Small intestine (tissue), 7 donors: Measurements from ENCODE around the gene LMOD2. TPM values are rescaled to one million over a fixed set of nuclear protein-coding genes. Genes with fewer than 3 reads are reported as not detected.

Experiments used
- DNase-seq, 2 donors: peaks; one replicate each; pipeline versions ENCODE4 v3.0.0 to v3.0.0-alpha.2; 2013
- FAIRE-seq: peaks from 2 replicates; lab custom pipeline; 2012; peaks lifted over from hg19 to GRCh38; lab: Jason Lieb, UNC
- H3K27ac ChIP-seq, 3 donors: one replicate each; pipeline ENCODE4 v1.5.1; 2013; ENCODE audit warnings: low read length in 2 of 3, mild to moderate bottlenecking in 2 of 3, control low read depth in 1 of 3, inconsistent platforms in 1 of 3, low read depth in 1 of 3, moderate library complexity in 1 of 3
- H3K27me3 ChIP-seq, 3 donors: one replicate each; pipeline ENCODE4 v1.6.1; 2013; ENCODE audit warnings: low read length in 3 of 3, inconsistent platforms in 1 of 3; ENCODE audit not compliant: control insufficient read depth in 3 of 3, insufficient read depth in 3 of 3
- H3K36me3 ChIP-seq, 3 donors: one replicate each; pipeline ENCODE4 v1.6.1; 2013; ENCODE audit warnings: low read length in 3 of 3, inconsistent platforms in 1 of 3, low read depth in 1 of 3, mild to moderate bottlenecking in 1 of 3, moderate library complexity in 1 of 3; ENCODE audit not compliant: control insufficient read depth in 3 of 3, insufficient read depth in 2 of 3
- H3K4me1 ChIP-seq, 3 donors: one replicate each; pipeline ENCODE4 v1.6.1; 2013; ENCODE audit warnings: low read length in 2 of 3, inconsistent platforms in 1 of 3, low read depth in 1 of 3, mild to moderate bottlenecking in 1 of 3, moderate library complexity in 1 of 3; ENCODE audit not compliant: control insufficient read depth in 3 of 3, insufficient read depth in 2 of 3
- H3K4me3 ChIP-seq, 3 donors: one replicate each; pipeline ENCODE4 v1.5.1; 2013; ENCODE audit warnings: low read length in 3 of 3, control low read depth in 1 of 3, inconsistent platforms in 1 of 3, low read depth in 1 of 3, mild to moderate bottlenecking in 1 of 3, moderate library complexity in 1 of 3
- H3K9me3 ChIP-seq, 2 donors: one replicate each; pipeline ENCODE4 v1.6.1; 2013; ENCODE audit warnings: low read depth in 1 of 2, low read length in 1 of 2; ENCODE audit not compliant: control insufficient read depth in 2 of 2, insufficient read depth in 1 of 2
- WGBS, 3 donors: extraction: QIAGEN DNeasy Blood & Tissue Kit; methylation state at CpG; one replicate each; pipeline ENCODE4 v1.1.7; 2013; 5-methylcytosine and 5-hydroxymethylcytosine counted together
- polyA plus RNA-seq, 4 donors: library from polyadenylated mRNA; stranded (reverse) in 3 of 4; unstranded in 1 of 4; fragments of 200-250 nt in 3 of 4; fragments of 120-200 nt in 1 of 4; gene quantifications; one replicate each; pipeline versions ENCODE4 v1.2.1 to v1.2.3, GENCODE V29; 2013
- donor health status: healthy with polysubstance abuse.
- donor health status: control.
- donor health status: control.
- donor health status: Bipolar disorder and iron deficiency.
- donor health status: healthy.

LMOD2 gene
- polyA plus RNA-seq, 4 donors, result 0.04 to 1.6 (median 0.42) TPM

DNA sequence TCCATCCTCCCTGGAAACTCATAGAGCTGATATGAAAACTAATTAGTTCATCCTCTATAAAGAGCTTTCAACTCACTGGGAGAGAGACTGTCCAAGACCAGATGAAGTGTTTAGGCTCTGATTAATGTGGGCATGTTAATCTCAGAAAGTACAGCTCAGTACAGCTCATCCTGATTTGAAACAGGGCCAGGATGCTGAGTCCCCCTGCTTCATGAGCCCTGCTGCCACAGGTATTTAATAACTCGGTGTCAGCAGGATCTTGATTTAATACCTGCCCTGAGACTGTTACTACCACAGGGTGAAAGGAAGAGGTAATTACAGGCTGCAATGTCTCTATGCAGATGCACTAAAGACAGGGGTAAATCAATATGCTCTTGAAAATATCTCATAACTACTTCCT lies 10.8 kb downstream of the LMOD2 start:
- WGBS, 3 donors, result 48 to 83% (median 54%) methylated on average over 1 of the region's 1 CpG
- Histone ChIP-seq H3K27me3 (no peaks in the 10 kb centered on the region), H3K4me3 (no peak overlapping the region), H3K36me3 (no peaks in the 10 kb centered on the region), H3K27ac (no peak overlapping the region), H3K4me1 (no peaks in the 10 kb centered on the region), H3K9me3 (no peaks in the 10 kb centered on the region)
- DNase-seq, result no peak
- no peak for FAIRE-seq

DNA sequence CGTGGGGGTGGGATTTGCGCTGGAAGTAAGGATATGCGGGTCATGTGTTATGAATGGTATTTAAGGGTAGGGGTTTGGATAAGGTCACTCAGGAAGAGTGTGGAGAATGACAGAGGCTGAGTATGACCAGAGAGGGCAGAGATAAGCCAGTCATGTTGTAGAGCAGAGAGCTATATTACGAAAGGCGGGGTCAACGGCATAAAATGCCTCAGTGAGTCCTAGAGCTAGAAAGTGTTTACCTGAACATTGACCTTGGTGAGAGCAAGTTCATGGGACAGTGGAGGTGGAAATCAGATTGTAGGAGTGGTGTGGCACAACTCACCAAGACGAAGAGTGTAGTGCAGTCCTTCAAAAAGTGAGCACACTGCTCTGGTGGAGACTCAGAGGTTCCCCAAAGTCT lies 13.8 kb downstream of the LMOD2 start:
- Histone ChIP-seq H3K9me3 (no peaks in the 10 kb centered on the region), H3K27ac (no peak overlapping the region), H3K4me3 (no peak overlapping the region), H3K27me3 (no peaks in the 10 kb centered on the region), H3K4me1 (no peaks in the 10 kb centered on the region), H3K36me3 (no peaks in the 10 kb centered on the region)
- DNase-seq, result no peak
- 90 to 94% (median 90%) methylated on average over 7 of the region's 7 CpGs for WGBS, 3 donors
- FAIRE-seq, result no peak

DNA sequence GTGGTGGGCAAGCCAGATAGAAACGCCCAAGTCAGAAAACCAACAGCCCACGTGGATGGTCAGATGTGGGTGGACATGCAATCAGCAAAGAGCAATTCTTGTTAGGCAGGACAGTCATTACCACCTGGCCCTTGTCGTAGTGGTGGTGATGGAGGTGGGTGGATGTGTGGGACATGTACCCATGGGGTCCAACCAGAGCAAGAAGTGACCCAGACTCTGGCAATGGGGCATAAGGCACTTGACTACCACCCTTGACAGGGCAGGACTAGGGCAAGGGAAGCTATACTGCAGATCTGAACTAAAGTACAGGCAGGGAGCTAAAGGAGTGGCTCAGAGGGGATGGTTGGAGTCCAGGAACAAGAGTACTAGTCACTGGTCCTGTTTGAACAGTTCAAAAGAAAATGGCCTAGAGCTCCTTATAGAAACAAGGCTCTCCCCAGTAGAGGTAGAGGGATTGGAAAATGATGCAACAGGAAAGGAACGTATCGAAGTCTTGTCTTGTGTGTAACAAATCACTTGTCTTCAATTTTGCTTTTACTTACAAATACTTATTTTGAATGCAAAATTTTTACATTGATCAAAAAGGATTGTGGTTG lies 17.6 kb downstream of the LMOD2 start:
- Histone ChIP-seq H3K36me3 (no peaks in the 10 kb centered on the region), H3K27ac (no peak overlapping the region), H3K27me3 (no peaks in the 10 kb centered on the region), H3K9me3 (no peaks in the 10 kb centered on the region), H3K4me3 (no peak overlapping the region), H3K4me1 (no peaks in the 10 kb centered on the region)
- WGBS, 3 donors, result 90 to 92% (median 91%) methylated on average over 5 of the region's 5 CpGs
- FAIRE-seq, result no peak
- no peak for DNase-seq

DNA sequence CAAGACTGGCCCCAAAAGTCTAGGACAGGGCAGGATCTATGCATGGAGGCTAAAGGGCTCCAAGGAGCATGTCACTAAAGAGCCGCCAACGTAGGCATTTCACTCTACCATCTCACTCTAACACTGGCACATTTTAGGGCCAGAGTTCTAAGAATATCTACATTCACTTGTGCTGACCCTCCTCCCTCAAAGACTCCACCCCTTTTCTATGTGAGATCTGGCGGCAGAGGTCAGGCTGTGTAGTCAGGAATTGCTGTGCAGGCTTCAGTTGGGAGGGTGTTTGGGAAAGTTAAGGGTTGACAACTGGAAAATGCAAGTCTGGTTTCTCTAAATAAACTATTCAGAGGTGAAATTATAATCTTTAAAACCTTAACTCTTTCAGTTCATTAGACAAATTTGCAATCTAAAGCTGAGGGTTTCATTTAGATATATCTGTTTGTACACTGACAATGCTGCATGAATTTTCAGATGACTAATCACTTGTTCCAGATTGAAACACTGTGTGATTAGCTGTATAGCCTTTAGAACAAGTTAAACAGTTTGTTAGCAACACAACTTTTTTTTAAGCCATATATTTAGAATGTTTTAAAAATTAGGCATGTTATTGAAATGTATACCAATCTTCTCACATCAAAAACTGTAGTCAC lies 18.2 kb downstream of the LMOD2 start:
- WGBS, 3 donors, result 78 to 97% (median 93%) methylated on average over 3 of the region's 3 CpGs
- FAIRE-seq, result no peak

DNA sequence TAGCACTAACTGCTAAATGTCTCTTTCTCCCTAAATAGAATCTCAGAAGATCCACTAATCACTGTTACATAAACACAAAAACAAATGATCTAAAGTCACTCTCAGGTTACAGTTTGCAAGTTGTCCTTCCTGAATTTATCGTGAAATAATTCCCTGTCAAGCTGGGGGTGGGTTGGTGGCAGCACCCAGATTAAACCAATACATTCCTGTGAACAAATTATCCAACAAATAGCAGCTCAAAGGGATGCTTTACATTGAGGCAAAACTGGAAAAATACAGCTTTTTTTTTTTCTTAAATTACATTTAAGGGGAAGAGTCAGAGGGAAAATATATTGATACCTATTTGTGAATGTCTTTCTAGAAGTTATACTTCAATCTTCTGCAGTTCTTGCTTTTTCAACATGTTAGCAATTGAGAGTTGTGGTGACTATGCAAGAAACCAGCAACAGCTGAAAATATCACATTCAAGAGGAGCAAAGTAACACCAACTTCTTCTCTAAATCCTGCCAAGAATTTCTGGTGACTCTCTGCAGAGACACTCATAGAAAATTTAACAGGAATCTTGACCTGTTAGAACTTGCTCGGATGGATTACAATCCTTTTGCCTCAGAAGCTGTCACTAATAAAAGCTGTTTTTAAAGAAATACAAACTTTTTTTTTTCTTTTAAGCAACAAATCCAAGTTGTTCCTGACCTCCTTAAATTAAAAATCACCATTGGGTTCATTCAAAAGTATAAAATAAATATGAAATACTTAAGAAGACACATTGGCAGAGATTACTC lies 18.9 kb downstream of the LMOD2 start:
- DNase-seq (no peak), FAIRE-seq (no peak)
- peaks cover 0 to under 1% (median 0%) of the 10 kb centered on the region in 3 donors for H3K36me3 ChIP-seq
- H3K4me1 ChIP-seq, result no peaks in the 10 kb centered on the region
- no peaks in the 10 kb centered on the region for H3K9me3 ChIP-seq
- H3K4me3 ChIP-seq, result no peak overlapping the region
- H3K27ac ChIP-seq, result no peak overlapping the region
- no peaks in the 10 kb centered on the region for H3K27me3 ChIP-seq
- WGBS, 3 donors, result 60 to 72% (median 71%) methylated on average over 2 of the region's 2 CpGs

More for the DNA sequence above, 18.2 kb downstream of the LMOD2 start:
- Histone ChIP-seq H3K4me1 (no peaks in the 10 kb centered on the region), H3K36me3 (no peaks in the 10 kb centered on the region), H3K4me3 (no peak overlapping the region), H3K27me3 (no peaks in the 10 kb centered on the region), H3K27ac (no peak overlapping the region), H3K9me3 (no peaks in the 10 kb centered on the region)
- no peak for DNase-seq

DNA sequence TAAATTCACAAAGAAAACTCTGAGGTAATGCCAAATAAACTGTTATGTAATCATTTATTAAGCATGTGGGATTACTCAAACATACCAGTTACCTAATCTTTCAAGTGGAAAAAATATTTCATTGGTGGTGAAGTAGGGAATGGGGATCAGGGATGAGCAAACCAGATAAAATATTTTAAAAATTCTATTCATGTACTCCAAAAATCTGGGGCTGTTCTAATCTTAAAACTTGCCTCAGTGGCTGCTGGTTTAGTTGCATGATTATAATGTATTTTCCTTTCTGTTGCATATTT lies 19.5 kb downstream of the LMOD2 start:
- peaks cover 0 to 2% (median 0%) of the 10 kb centered on the region in 3 donors for H3K36me3 ChIP-seq
- no peak overlapping the region for H3K27ac ChIP-seq
- H3K4me3 ChIP-seq, result no peak overlapping the region
- FAIRE-seq (no peak), DNase-seq (no peak)
- no peaks in the 10 kb centered on the region for H3K27me3 ChIP-seq
- H3K9me3 ChIP-seq, result no peaks in the 10 kb centered on the region
- no peaks in the 10 kb centered on the region for H3K4me1 ChIP-seq

DNA sequence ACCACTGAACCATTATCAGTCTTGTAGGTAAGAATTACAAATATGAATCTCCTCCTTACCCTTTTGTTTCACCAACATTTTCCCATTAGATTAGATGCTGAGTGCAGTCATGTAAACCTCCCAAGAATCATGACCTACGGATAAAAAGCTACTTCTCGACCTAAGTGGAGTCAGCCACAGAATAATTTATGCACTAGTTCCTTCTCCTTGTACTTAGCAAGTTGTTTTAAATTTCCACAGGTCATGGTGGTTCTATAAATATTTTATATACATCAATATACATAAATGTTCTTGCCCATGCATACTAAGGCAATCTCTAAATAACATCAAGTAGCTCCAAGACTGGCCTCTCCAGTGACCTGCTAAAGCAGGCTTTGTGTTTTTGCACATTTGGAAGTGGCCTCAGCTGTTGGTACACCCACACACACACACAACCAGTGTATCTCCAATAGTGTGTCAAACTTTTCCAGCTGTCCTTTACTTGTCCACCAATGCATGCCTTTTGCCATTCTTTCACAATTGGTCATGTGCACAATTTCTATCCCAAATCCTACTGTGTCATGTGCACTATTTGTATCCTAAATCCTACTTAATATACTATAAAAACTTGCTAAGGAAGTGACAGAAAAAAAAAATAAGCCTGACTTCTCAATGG lies 21.5 kb downstream of the LMOD2 start:
- no peak overlapping the region for H3K4me3 ChIP-seq
- no peaks in the 10 kb centered on the region for H3K27me3 ChIP-seq
- H3K4me1 ChIP-seq, result no peaks in the 10 kb centered on the region
- no peak for DNase-seq
- 85 to 93% (median 90%) methylated on average over 2 of the region's 2 CpGs for WGBS, 3 donors
- H3K9me3 ChIP-seq, result no peaks in the 10 kb centered on the region
- peaks cover 0 to 5% (median 5%) of the 10 kb centered on the region in 3 donors for H3K36me3 ChIP-seq
- no peak for FAIRE-seq
- H3K27ac ChIP-seq, result no peak overlapping the region

DNA sequence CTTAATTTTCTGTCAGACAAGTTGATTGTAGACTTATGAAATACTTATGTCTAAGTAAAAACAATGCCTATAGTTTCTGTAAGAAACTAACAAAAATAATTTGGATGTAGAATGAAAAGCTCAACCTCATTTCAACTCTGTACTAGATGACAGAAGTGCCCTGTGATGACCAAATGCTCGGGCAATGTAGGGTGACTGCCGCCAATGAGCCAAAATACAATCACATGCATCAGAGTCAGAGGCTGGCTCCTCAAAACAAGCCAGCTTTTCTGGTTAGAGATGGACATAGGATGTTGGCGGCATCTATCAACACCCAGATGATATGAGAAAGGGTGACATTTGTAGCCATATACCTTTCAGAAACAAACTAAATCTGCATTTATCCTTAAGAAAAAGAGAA lies 23.9 kb downstream of the LMOD2 start:
- H3K4me3 ChIP-seq, result no peak overlapping the region
- H3K9me3 ChIP-seq, result no peaks in the 10 kb centered on the region
- FAIRE-seq, result no peak
- no peaks in the 10 kb centered on the region for H3K27me3 ChIP-seq
- H3K36me3 ChIP-seq, result peaks cover 0 to 6% (median 5%) of the 10 kb centered on the region in 3 donors
- 88 to 96% (median 94%) methylated on average over 3 of the region's 3 CpGs for WGBS, 3 donors
- H3K4me1 ChIP-seq, result no peaks in the 10 kb centered on the region
- no peak overlapping the region for H3K27ac ChIP-seq
- DNase-seq, result no peak
